HG02571 (cell line): ENCODE measurements around the gene CRIP2.

Experiments
- ATAC-seq: cut with Tn5 transposase; IDR thresholded peaks from one replicate; pipeline ENCODE4 v1.9.1; 2021; ENCODE audit warnings: mild to moderate bottlenecking, moderate library complexity; ENCODE audit not compliant: unreplicated experiment

Gene CRIP2

DNA sequence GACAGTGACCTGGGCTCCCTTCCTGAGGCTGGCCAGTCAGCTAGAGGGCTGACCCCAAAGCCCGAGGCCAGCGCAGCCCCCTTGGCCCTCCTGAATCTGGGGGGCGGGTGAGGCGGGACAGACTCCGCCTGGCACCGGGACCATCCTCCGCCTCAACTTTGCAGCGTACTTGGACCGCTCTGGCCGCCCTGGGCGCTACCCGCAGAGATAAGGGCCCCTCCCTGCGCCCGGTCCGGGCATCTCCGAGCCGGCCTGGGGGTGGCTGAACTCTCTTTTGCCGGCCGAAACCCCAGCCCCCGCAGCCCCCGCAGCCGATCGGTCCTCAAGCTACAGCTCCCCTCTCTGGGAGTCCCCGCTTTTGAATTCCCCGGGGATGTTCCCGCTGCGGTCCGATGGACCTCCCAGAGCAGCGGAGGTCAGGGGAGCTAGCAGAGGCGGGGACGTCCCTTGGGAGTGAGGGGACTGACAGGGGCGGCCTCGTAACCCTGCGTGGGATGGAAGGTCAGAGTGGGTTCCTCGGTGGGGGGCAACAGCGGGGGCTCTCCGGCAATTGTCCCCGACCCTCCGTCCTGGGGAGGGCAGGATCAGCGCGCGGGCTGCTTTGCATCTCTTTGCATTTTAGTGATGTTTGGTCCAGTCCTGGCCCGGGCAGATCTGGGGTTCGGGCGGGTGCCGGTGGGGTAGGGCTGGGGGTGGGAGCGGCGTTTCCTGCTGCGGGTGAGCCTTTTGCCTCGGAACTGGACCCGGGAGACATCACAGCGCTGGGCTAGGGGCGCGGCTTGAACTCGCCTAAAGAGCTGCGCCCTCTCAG, 11.7 kb downstream of the CRIP2 start, which contains the start of gene CRIP1:
Gene CRIP1 (plus strand): TSS at position 724 of the 811 bp plus-strand sequence. CDS start 374 bp downstream, outside the sequence.
- ATAC-seq: no peak

DNA sequence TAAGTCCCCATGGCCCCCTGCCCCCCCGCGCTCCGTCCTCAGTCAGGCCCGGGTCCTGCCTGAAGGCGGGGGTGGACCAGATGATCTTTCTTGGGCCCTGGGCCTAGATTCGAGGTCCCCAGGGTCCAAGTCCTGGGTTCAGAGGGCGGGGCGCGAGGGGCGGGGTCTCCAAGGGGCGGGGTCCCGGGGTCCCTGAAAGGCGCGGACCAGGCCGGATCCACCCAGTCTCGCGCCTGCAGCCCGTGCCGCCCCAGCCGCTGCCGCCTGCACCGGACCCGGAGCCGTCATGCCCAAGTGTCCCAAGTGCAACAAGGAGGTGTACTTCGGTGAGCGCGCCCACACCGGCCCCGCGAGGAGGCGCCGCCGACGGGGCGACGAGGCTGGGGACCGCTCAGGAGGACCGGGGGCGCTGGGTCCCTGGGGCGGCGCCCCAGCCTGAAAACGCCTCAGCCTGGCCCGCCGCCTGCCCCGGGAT, 12.4 kb downstream of the CRIP2 start:
- no peak for ATAC-seq

DNA sequence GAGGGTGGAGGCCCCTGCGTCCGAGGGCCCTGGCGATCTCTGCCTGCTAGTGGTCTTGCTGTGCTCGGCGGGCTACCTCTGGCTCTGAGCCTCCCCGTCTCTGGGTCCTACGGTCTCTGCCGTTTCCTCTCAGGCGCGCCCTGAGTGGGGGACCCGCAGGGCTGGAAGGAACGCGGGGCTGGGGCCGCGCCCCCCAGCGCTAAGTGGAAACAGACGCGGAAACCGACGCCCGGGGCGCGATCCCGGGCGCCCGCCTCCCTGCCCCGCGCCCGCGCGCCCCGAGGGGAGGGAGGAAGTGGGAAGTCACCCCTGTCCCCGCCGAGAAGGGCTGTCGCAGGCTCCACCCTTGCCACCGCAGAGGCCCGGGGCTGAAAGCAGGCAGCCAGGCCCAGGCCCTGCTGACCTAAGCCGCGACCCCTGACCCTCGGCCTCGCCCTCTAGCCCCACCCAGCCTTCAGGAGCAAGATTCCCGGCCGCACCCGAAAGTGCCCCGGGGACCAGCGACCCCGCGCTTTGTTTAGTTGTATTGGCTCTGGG, 12.9 kb downstream of the CRIP2 start:
- ATAC-seq: no peak

DNA sequence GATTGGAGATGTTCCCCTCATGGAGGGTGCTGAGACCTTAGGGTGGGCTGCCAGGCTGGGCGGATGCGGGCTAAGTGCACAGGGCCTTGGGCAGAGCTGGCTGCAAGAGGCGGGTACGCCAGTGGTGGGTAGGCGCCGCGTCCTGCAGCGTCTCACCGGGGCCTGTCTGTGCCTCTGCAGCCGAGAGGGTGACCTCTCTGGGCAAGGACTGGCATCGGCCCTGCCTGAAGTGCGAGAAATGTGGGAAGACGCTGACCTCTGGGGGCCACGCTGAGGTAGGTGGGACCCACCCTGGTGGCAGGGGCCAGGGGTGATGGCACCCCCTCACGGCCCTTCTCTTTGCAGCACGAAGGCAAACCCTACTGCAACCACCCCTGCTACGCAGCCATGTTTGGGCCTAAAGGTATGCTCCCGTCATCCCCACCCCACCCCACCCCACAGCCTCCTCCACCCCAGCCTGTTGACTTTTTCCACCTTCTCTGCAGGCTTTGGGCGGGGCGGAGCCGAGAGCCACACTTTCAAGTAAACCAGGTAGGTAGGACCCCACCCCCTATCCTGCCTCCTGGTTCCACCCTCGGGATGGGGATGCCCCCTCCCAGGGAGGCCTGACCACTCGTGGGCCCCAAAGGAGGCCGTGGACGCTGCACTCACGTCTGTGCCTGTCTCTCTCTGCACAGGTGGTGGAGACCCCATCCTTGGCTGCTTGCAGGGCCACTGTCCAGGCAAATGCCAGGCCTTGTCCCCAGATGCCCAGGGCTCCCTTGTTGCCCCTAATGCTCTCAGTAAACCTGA, 13.6 kb downstream of the CRIP2 start:
- no peak for ATAC-seq

DNA sequence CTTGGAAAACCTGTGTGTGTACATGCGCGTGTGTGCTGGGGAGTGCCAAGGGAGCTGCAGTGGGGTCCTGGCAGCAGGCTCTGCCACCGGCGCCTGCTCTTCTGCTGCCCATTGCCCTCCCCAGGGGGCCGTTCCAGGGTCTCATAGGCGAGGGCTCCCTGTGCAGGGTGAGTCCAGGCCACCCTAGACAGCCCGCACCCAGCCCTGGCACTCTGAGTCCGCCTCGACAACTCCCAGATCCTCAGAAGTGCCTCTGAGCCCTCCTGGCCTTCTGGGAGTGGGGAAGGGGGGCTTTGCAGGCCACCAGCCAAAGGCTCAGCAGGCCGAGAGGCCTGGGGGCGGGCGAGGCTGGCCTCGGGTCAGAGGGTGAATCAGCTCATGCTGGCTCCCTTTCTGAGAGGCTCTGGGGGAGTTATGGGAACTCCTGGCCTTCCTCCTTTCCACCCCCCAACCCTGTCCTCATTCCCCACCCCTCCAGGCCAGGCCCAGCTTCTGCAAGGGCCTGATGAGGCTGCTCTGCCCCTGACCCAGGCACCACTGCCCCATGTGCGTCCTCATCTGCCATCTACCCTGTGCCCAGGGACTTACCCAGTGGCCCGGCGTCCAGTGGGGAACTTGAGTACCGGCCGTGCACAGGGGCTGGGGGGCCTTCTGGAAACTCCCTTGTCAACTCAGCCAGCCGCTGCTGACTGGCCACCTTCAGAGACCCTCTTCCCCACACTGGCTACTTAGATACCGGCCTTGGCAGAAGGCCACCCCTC, 14.3 kb downstream of the CRIP2 start:
- ATAC-seq: no peak

DNA sequence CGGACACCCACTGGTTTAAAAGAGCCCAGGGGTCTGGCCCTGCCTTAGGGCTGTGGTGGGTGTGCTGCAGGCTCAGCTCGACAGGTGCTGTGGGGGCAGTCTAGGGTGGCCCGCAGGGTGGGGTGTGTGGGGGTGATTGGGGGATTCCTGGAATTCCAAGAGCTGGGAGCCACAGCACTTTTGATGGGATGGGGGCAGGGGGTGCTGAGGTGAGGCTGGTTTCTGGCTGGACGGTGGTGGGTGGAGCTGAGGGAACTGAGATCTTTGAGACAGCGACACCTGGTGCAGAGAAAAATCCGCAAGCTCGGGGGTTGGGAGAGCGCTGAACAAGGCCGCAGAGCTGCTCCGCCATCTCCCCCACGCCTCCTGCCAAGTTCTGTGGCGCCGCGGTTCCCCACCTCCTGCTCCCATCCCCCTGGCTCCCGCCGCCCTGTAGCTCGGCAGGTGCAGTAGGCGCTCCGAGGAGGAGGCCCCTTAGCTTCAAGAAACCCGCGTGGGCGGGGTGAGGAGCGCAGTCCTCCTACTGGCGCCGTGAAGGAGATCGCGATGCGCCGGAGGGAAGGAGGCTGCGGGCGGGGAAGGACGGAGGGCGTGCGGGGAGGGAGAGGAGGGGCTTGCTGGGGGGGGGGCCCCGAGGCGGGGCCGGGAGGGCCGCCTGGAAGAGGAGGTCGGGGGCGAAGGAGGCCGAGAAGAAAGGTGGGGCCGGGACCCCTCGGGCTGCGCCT, 15.1 kb downstream of the CRIP2 start:
- no peak for ATAC-seq

DNA sequence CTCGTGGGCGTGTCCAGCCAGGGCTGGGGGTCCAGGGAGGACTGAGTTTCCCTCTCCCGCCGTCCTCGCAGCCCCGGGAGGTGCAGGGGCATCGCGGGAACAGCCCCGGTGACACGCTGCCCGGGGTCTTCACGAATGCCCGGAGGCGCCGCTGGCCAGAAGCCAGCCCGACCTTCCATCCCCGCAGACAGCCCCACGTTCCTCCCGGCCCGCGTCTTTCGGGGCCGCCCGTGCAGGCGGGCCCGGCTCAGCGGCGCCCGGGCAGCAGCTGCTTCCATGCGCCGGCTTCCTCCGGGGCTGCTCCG, 15.6 kb downstream of the CRIP2 start:
- peak; percentile 0 for ATAC-seq

DNA sequence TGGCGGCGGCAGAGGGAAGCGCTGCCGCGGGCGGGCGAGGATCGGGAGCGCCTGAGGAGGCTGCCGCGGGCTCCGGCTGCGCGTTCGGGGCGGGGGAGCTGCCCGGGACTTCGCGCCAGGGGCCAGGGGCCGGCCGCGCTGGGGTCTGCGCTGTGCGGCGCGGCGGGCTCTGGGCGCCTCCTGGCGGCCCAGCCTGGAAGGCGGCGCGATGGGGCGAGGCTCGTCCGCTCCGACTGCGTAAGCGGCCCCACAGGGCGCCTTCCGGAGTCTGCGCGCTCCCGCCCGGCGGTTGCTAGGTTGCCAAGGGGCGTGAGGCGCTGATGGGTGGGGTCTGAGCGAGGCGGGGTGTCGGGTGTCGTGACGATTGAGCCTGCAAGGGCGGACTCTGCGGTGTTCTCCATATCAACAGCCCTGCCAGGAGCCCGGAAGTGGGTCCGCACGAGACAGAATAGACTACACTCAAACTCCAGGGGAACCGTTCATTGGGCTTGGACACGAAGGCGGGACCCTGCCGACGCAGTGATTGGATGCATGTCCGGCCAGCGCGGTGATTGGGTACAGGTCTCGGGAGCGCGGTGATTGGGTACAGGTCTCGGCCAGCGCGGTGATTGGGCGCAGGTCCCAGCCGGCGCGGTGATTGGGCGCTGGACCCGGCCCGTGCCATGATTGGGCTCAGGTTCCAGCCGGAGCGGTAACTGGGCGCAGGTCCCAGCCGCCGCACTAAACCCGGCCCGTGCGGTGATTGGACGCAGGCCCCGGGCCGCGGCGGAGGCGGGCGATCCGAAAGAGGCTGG, 16.1 kb downstream of the CRIP2 start, which contains the start of gene TEDC1:
Gene TEDC1 (plus strand): TSS at position 675 of the 794 bp plus-strand sequence. CDS start 130 bp downstream, outside the sequence.
- ATAC-seq: peak; percentile 65

DNA sequence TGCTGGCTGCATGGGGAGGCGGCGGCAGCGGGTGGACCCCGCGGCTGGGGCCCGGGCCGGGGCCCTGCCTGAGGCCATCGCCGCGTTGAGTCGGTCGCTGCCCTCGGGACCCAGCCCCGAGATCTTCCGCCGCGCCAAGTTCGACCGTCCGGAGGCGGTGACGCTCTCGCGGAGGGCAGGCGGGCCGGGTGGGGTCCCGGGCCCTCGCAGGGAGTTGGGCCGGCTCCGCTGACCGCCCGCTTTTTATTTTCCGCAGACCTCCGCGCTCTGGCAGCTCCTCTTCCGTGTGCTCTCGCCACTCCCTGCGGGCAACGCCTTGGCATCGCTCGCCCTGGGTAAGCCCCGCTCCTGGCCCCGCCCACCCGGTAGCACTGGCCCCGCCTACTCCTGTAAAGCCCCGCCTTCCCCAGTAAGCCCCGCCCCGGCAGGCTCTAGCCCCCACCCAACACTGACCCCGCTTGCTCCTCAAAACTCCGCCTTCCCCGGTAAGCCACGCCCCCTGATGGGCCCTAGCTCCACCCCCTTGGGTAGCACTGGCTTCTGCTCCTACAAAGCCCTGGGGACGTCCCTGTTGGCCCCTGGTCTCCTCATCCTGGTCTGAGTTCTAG, 16.8 kb downstream of the CRIP2 start:
- ATAC-seq: no peak

DNA sequence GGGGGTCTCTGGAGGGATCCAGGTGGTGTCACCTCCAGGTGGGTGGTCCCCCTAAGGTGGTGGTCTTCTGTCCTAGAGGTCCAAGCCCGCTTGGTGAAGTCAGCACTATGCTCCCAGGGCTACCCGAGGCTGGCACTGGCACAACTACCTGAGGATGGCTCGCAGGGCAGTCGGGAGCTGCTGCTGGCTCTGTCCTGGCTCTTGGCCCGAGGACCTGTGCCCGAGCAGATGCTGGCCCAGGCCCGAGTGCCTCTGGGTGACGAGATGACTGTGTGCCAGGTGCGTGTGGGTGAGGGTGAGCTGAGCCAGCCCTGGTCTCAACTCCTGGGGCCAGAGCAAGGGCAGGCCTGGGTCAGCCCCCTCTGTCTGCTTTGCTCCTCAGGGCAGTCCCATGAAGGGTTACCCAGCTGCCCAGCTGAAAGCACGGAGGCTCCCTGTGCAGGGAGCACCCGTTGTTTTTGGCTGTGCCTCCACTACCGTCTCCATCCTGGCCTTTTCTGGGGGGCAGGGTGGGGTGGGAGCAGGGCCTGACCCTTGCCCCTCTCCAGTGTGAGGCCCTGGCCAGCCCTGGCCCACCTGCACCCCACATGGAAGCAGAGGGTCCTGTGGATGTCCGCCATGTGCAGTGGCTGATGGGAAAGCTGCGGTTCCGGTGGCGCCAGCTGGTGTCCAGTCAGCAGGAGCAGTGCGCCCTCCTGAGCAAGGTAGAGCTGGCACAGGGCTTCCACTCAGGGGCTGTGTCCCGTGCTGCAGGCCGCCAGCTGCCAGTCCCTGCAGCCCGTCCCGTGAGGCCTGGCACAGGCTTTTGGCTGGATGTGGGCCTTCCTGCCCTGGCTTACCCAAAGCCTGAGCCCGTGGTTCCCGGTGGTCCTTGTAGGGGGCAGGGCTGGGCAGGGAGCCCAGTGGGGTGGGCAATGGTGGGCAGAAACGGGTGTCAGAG, 17.7 kb downstream of the CRIP2 start:
- ATAC-seq: no peak

DNA sequence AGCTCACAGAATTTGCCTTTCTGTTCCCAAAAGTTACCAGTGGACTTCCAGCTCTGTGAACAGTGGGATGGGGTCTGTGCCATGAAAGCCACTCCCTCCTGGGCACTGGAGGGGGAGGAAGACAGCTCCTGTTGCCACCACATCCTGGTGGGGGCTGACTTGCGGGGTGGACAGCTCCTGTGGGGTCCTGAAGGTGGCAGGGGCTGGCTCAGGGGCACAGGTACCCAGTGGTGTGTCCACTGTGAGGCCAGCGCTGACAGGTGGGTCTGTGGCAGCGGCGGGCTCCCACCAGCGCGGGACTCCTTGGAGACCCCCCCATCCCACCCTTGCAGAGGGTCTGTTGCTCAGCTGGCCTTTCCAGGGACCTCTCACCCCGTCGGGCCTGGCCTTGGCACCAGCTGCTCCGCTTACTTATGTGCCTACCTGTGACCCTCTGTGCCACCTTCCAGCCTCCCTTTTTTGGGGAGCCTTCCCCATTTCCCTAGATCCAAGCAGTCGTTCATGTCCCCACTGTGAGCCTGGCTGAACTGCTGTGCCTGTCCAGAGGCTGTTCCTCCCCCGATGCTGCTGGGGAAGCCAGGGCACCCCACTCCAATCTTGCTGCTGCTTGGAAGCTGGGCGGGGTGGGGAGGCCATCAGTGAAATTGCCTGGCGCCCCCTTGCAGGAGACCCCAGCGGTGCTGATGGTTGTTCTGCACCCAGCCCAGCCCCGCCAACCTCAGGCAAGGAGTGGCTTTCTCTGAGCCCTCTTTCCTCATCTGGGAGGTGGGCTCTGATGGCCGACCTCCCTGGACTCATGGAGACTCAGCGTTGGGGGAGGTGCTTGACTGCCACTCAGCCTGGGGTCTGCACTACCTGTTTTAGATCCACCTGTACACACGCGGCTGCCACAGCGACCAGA, 18.6 kb downstream of the CRIP2 start:
- no peak for ATAC-seq

DNA sequence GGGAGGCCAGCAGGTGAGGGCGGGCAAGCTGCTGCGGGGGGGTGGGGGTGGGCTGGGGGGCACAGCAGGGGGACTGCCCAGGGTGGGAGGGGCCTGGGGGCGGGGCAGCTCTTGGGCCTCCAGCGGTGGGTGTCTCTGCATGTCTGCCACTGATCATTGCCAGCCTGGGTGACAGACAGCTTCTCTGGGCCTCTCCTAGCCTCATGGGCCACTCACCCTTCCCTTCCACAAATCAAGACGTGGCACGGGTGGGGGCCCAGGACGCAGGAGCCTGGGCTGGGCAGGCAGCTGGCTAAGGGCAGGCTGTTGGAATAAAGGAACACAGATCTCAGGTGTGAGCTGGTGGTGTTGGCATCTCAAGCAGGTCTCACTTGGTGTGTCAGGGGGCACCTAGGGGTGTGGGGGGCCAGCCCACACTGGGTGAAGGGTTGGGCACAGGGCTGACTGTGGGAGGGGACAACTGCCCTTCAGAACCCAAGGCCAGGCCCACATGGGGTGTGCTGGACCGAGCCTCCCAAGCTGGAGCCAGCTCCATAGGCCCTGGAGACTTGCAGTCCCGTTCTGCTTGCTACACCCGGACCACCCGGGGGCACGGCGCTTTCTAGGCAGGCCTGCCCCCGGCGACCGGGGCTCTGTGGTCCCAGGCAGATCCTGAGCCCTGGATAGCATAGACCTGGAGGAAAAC, 19.4 kb downstream of the CRIP2 start:
- no peak for ATAC-seq

DNA sequence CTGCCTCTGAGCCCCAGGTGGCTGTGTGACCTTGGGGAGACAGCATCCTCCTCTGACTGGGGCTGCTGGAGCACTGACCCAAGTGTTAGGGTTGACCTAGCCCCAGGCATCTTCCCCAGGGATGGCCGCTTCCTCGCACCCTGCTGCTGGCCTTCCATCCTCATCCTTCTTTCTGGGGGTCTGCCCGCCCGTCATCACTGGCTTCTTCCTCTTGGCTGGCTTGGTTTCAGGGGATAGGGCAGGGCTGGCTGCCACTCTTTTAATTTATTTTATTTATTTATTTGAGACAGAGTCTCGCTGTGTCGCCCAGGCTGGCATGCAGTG, 19.9 kb downstream of the CRIP2 start:
- no peak for ATAC-seq

DNA sequence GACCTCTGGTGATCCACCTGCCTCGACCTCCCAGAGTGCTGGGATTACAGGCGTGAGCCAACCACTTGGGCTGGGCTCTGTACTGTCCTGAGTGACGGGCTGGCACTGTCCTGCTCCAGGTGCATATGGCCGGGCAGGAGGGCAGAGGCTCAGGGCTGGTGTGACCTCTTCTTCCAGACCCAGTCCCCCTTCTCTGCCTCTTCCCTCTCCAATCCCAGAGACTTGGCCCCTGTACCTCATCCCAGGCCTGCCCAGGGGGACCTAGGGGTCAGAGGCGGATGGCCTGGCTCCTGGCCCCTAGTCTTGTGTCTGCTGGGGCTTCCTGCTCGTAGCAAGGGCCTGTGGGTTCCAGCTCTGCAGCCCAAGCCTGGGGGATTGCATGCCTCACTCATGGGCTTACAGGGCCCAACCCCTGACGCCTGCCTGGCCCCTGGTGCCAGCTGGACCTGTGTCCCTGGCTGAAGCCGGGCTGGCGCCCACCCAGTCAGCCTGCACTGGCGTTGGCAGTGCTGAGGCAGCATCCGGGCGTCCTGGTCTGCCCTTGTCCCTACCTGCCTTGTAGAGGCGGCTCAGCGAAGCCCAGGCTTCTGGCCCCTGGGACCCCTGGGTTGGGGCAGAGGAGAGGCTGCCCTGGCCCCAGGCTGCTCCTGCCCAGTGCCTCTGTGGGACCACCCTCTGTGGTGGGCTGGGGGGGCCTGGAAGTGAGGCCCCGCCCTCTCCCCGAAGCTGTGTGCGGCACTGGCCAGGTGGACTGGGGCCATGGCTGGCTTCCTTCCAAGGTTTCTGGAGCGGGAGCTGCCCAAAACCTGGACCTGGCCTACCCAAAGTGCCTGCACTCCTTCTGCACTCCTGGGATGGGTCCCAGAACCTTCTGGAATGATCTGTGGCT, 20.7 kb downstream of the CRIP2 start:
- ATAC-seq: no peak

DNA sequence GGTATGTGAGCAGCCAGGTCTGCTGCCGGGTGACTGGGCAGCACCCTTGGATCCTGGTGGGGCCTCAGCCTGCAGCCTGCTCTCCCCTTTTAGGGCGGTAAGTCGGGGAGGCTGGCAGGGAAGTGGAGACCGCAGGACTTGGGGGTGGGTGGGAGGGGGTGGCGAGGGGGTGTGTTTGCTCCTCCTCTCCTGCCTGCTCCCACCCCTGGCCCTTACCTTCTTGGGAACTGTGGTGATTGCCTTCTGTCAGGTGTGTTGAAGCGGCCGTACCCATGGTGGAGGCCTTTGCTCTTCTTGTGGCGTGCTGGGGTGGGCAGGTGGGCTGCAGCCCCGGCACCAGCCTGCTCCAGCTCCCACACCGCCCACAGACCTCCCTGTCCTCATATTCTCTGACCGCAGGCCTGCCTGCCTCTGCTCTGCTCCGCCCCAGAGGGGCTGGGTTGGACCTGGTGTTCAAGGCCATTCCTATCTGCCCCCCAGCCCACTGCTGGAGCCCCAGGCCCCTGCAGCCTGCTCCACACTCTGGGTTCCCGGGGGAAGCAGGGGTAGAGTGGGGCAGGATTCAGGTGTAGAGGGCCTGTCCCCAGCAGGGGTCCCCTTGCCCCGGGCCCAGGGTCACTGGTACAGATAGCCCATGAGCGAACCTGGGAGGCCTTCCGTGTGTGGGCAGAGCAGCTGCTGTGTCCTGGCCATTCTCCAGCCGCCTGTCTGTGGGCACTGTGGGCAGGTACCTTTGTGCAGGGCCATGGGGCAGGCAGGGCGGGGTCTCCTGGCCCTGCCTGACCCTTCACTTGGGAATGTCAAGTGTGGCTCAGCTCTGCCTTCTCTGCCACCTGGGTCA, 21.6 kb downstream of the CRIP2 start:
- ATAC-seq: no peak
